H1 (cell line): Measurements from ENCODE around the gene MAGIX.

ENCODE experiments used
- CBX5 ChIP-seq: fragments of 300-800, 300-1000 bp; sonication (generic); IDR thresholded peaks from 2 replicates; pipeline ENCODE4 v1.7.1; 2016; ENCODE audit warnings: antibody characterized with exemption, low read length, low read depth
- CHD1 ChIP-seq: IDR thresholded peaks from 2 replicates; pipeline ENCODE4 v1.6.1; 2012; ENCODE audit warnings: low read depth, low read length, improper control_type of control experiment
- CTCF ChIP-seq, 3 experiments: IDR thresholded peaks; 1 replicate in 2 of 3; 2 replicates in 1 of 3; pipeline versions ENCODE4 v1.5.1 to v1.6.1; 2011; ENCODE audit warnings: low read length in 3 of 3, mild to moderate bottlenecking in 3 of 3, inconsistent platforms in 2 of 3, low read depth in 1 of 3, moderate library complexity in 1 of 3; ENCODE audit not compliant: insufficient read depth in 1 of 3; ENCODE audit errors: control extremely low read depth in 1 of 3
- EP300 ChIP-seq, 2 experiments: IDR thresholded peaks; 1 replicate in 1 of 2; 2 replicates in 1 of 2; pipeline ENCODE4 v1.6.1; 2011 to 2012; ENCODE audit warnings: low read depth in 2 of 2, low read length in 2 of 2, mild to moderate bottlenecking in 2 of 2, borderline replicate concordance in 1 of 2, inconsistent platforms in 1 of 2, moderate library complexity in 1 of 2
- EZH2 ChIP-seq: fragments of 200-600 bp; sonication (generic); IDR thresholded peaks from 2 replicates; pipeline ENCODE4 v1.7.1; 2012; ENCODE audit warnings: low read depth, mild to moderate bottlenecking, moderate library complexity, low read length, inconsistent platforms; ENCODE audit not compliant: severe bottlenecking
- JUN ChIP-seq: IDR thresholded peaks from 2 replicates; pipeline ENCODE4 v1.6.1; 2011; ENCODE audit warnings: low read depth, mild to moderate bottlenecking, improper control_type of control experiment, low read length
- MAX ChIP-seq: IDR thresholded peaks from 2 replicates; pipeline ENCODE4 v1.6.1; 2012; ENCODE audit warnings: inconsistent platforms
- NRF1 ChIP-seq: IDR thresholded peaks from 2 replicates; pipeline ENCODE4 v1.6.1; 2011; ENCODE audit warnings: mild to moderate bottlenecking, low read depth, low read length, improper control_type of control experiment
- POLR2AphosphoS5 ChIP-seq: IDR thresholded peaks from 2 replicates; pipeline ENCODE4 v1.6.1; 2011; ENCODE audit warnings: low read depth, low read length
- SP1 ChIP-seq: IDR thresholded peaks from 2 replicates; pipeline ENCODE4 v1.6.1; 2011; ENCODE audit warnings: low read depth, low read length
- SRF ChIP-seq: IDR thresholded peaks from 2 replicates; pipeline ENCODE4 v1.6.1; 2011; ENCODE audit warnings: mild to moderate bottlenecking, low read depth, low read length, moderate library complexity
- TEAD4 ChIP-seq: IDR thresholded peaks from 2 replicates; pipeline ENCODE4 v1.6.1; 2012; ENCODE audit warnings: low read depth, low read length, inconsistent platforms, mixed read lengths

GRCh38 chrX:49197543-49198087 is 35.1 kb downstream of the MAGIX start:
- no peak for TF ChIP-seq POLR2AphosphoS5
- no peak for TF ChIP-seq CTCF (IDR thresholded peaks at IDR 0.05; ENCODE audit: control extremely low read depth in 1 of 3, insufficient read depth in 1 of 3, low read depth in 1 of 3, low read length in 3 of 3)
- no peak for TF ChIP-seq EP300 (IDR thresholded peaks at IDR 0.05; ENCODE audit: borderline replicate concordance in 1 of 2, low read depth in 2 of 2, low read length in 2 of 2)
- no peak for TF ChIP-seq CBX5
- no peak for TF ChIP-seq NRF1
- no peak for TF ChIP-seq CHD1
- TF ChIP-seq SRF, result no peak
- TF ChIP-seq EZH2, result no peak
- TF ChIP-seq SP1, result no peak
- TF ChIP-seq JUN, result no peak
- TF ChIP-seq MAX, result no peak
- no peak for TF ChIP-seq TEAD4
